NCI-H1105 (cell line): ENCODE data around the gene BHLHA15.

Experiments
- DNase-seq: peaks from one replicate; lab custom pipeline; 2025; lab: John Stamatoyannopoulos, UW

BHLHA15 gene

GRCh38 chr7:98225913-98226614 lies 14.8 kb downstream of the BHLHA15 start:
- no peak for DNase-seq

GRCh38 chr7:98227939-98228338 lies 16.7 kb downstream of the BHLHA15 start:
- no peak for DNase-seq

- DNase-seq = no peak
Measured at GRCh38 chr7:98228801-98229200, 17.6 kb downstream of the BHLHA15 start.

- DNase-seq = no peak
Measured at GRCh38 chr7:98229441-98229840, 18.2 kb downstream of the BHLHA15 start.

- DNase-seq = no peak
Measured at GRCh38 chr7:98229991-98230745, 18.9 kb downstream of the BHLHA15 start.

- no peak for DNase-seq
Measured at GRCh38 chr7:98230746-98231471, 19.7 kb downstream of the BHLHA15 start.

- no peak for DNase-seq
Measured at GRCh38 chr7:98231493-98232262, 20.4 kb downstream of the BHLHA15 start.

GRCh38 chr7:98232263-98232585 lies 21.0 kb downstream of the BHLHA15 start:
- no peak for DNase-seq

GRCh38 chr7:98232799-98233198 lies 21.6 kb downstream of the BHLHA15 start:
- DNase-seq = no peak

- DNase-seq = no peak
Measured at GRCh38 chr7:98233219-98234070, 22.2 kb downstream of the BHLHA15 start.

- no peak for DNase-seq
Measured at GRCh38 chr7:98234429-98235147, 23.3 kb downstream of the BHLHA15 start.

GRCh38 chr7:98235901-98236300 lies 24.7 kb downstream of the BHLHA15 start:
- no peak for DNase-seq

- DNase-seq = no peak
Measured at GRCh38 chr7:98236355-98237185, 25.3 kb downstream of the BHLHA15 start.

- no peak for DNase-seq
Measured at GRCh38 chr7:98238076-98238475, 26.8 kb downstream of the BHLHA15 start.

- no peak for DNase-seq
Measured at GRCh38 chr7:98238976-98239375, 27.7 kb downstream of the BHLHA15 start.

GRCh38 chr7:98240961-98241673 lies 29.9 kb downstream of the BHLHA15 start:
- no peak for DNase-seq

- no peak for DNase-seq
Measured at GRCh38 chr7:98241674-98242241, 30.5 kb downstream of the BHLHA15 start.

- no peak for DNase-seq
Measured at GRCh38 chr7:98242342-98242741, 31.1 kb downstream of the BHLHA15 start.

GRCh38 chr7:98242934-98243333 lies 31.7 kb downstream of the BHLHA15 start:
- no peak for DNase-seq
